ENCODE measurements around the gene ODR4.
A peak's percentile ranks its signal among the peaks of the same experiment; 100 is the strongest.
"Not testable (repeated sequence)": the region's sequence is repeated elsewhere in the genome, so short reads cannot be mapped to it uniquely, and the experiment has no call there.

ODR4 gene

DNA sequence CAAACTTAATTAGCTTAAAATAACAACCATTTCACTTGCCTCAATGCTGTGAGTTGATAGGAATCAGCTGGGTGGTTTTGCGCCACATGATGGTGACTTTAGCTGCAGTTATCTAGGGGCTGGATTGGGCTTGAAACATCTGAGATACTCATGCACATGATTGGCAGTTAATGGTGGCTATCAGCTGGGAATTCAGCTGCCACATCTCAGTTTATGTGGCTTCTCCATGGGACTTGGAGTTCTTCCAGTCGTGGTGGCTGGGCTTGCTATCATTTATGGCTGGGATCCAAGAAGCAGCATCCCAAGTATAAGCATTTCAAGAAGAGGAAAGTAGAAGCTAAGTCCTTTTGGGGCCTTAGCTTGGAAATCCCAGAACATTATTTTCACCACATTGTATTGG lies 48.9 kb downstream of the ODR4 start:
- DNase-seq, result no peak

DNA sequence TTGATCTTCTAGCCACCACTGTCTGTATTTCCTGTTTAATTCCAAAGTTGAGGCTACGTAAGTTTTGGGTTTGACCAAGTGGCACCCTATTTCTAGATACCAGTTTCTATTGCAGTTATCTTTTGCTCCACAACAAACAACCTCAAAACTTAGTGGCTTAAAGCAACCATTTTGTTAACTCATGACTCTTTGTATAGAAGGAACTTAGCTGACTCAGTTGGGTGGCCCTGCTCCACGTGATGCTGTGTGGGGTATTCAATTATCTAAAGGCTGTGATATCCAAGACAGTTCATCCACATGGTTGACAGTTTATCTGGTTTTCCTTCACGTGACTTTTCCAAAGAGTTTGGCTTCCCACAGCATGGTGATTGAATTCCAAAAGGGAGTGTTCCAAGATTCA lies 50.5 kb downstream of the ODR4 start:
- no peak for DNase-seq

DNA sequence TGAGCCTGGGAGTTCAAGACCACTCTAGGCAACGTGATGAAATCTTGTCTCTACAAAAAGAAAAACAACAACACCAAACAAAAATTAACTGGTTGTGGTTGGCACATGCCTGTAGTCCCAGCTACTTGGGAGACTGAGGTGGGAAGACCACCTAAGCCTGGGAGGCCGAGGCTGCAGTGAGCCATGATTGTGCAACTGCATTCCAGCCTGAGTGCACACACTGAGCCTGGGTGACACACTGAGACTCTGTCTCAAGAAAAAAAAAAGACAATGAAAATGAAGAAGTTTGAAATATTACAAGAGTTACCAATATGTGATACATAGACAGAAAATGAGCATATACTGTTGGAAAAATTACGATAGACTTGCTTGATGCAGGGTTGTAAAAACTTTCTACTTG lies 53.4 kb downstream of the ODR4 start:
- DNase-seq, result no peak

DNA sequence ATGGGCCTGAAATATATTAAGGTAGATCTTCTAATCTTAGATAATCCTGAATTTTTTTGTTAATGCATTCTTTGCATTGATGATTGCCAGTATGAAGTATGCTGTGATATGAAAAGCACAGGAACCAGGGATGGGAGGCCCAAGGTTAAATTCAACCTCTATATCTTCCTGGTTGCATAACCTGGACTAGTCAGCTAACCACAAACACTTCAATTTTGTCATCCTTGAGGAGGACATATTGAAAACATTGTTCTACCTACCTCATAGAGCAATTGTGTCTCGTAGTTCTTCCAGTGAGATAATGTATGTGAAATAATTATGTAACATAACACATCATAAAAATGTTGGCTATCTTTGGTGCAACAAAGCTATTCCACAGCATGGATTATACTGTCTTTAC lies 59.7 kb downstream of the ODR4 start:
- no peak for DNase-seq

DNA sequence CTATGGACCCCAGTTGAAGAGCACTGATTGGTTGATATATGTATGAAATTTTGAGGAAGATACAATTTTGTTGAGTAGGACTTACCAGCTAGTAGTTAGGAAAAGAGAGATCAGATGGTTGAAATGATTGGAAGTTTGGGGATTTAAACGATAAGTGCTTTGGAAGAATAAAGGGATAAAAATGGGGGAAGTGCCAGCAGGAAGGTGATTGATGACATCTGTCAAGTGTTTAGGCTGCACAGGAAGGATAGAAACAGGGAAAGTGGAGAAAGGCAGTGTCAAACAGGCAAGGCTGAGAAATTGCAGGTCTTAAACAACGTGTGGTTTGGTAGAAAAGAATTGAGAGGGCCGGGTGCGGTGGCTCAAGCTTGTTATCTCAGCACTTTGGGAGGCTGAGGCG lies 62.9 kb downstream of the ODR4 start:
- DNase-seq, result peak; percentile 2 to 32

DNA sequence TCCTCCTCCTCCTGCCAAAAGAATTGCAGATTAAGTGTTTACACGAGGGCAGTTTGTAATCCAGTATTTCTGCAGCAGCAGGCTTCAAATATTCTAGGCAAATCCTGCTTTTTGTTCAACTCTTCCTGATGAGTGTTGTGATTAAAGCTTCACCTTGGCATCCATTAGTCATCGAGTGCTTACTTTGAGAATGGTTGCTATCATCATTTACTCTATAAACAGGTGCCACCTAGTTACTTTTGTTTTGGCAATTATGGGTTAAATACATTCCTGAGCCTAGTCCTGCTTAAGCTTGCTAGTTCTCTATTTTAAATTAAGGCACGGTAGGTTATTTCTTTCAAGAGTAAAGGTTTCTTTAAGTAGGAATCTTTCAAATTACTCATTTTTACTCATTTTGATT lies 64.9 kb downstream of the ODR4 start:
- no peak for DNase-seq

DNA sequence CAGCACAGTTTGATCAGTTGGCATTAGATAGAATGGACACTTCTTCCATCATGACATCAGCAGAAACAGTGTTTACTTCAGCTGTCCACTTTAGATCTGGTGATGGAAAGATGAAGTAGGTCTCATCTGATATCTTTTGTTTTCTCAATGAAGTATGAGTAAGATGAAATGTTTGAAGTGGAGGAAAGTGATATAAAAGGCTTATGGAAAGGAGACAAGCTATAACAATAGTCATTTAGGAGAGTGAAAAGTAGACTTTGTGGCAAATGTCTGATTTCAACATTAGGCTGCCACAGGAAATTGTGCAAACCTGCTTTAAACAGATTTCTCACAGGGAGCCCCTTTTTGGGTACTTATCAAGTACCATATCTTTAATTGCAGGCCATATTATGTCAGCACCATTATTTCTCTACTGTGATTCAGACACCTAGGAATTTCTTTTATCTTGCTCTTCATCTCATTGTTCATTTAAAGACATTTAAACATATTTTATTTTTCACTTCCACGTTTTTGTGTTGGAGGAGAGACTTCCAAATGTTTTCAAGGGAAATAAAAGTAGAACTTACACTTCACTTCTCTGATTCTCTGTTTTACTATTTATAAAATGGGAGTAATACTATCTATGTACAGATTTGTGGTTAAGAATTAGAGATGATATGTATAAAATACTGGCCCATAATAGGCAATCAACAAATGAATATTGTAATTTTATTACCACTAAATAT lies 67.2 kb downstream of the ODR4 start:
- DNase-seq, result no peak

DNA sequence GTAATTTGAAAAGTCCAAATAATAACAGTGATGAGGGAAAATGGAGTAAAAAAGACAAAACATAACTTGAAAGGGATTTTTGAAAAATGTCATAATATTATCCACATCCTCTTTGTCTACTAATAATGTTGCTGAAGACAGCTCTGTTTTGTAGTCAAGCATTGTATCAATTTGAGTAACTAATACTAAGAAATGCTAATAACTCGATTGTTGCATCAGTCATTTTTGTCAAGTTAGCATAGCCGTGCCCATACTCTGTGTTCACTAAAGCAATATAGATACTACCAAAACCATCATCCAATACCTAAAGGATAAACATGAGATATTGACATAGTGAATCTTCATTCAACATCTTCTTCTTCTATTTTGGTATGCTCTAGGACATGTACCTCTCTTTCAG lies 68.0 kb downstream of the ODR4 start:
- DNase-seq, result no peak

DNA sequence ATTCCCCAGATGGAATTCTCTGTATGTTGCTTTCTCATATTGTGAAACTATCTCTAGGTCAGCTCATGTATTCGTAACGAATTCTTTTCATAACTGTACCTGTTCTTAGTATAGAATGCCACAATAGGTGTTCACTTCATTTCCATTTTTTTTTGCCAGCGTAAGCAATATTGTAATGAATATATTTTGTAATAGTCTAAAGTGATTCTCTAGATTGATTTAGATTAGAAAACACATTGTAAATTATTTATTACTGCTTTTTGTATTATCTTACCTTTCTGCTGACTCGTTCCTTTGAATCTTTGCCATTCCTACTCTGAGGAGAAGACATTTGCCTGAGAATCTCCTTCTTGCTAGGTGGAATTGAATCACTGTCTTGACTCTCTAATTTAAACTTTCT lies 70.5 kb downstream of the ODR4 start:
- no peak for DNase-seq

DNA sequence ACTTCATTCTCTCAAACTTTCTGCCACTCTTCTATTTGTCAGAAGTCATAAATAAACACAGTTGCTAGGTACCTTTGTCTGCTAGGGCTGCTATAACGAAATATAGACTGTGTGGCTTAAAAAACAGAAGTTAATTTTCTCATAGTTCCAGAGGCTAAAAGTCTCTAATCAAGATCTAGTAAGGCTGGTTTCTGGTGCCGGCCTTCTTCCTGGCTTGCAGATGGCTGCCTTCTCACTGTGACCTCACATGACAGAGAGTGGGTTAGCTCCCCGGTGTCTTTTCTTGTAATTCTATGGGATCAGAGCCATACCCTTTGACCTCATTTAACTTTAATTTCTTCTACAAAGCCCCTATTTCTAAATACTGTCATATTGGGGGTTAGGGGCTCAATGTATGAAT lies 79.3 kb downstream of the ODR4 start:
- no peak for DNase-seq

DNA sequence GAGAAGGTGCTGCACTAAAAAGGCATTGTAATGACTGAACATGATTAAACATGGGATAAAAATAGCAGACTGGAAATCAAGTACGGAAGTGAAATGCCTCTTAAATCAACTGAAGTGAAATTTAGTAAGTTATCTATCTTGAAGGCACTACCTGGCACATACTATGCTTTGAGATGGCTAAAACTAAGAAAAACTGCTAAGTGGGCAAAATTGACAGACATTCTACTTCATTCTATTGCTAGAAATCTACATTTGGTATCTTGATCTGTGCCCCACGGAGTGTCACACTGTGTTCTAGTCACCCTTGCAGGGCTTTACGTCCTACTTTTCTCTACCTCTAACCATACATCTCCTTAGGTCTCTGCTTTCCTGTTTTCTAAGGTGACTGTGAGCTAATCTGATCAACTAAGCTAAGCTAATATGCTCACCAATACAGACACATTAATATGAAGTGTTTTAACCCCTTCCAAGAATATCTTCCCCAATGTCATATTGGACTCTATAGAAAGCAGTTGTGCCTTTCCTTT lies 81.2 kb downstream of the ODR4 start:
- DNase-seq, result no peak

DNA sequence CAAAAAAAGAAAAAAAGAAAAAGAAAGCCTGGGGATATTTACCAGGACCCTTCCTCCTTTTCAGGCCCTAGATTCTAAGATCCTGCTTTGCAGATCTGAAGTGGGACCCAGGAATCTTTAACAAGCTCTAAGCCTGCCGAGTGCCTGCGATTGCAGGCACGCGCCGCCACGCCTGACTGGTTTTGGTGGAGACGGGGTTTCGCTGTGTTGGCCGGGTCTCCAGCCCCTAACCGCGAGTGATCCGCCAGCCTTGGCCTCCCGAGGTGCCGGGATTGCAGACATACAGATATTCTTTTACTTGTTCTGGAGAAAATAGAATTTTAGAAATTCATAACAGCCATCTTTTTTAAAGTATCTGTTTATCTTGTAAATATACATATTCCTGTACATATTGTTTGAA lies 83.5 kb downstream of the ODR4 start:
- not testable (repeated sequence) for DNase-seq

DNA sequence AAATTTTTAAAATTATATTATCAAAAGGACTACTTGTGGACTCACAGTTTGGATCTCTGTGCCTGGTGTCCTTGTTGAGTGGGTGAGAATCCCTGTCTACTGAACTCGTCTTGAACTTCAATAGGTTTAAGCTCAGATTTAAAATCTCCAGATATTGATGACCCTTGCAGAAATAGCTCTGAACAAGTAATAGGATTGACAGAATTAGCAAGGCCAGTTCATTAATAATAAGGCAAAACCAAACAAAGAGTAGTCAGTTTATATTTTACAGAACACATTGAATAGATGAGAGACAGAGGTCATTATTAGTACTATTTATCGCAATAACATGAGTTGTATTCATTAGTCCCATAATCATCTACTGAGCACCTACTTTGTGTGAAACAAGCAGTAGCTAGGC lies 85.4 kb downstream of the ODR4 start, which contains the start of gene PDC:
Gene PDC, minus strand, starts transcription at position 101 of the 400 bp plus-strand sequence. CDS start 11,655 bp downstream, outside the sequence.
- DNase-seq, result no peak

DNA sequence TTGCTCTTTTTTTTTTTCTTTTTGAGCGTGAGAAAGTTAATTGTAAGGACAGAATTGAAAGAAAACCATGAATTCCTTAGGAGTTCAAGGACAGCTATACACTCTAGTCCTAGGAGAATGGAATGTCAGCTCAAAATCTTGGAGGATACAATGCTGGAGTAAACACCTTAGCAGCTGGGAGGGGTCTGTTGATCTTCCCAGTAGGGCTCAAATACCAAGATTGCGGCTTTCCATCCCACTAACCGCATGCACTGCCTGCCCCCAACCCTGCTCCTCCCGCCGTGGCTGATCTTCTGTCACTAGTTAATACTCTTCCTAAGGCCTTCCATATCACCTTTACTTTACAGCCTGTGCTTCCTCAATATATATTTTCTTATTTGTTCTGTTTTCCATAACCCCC lies 87.9 kb downstream of the ODR4 start:
- no peak for DNase-seq

DNA sequence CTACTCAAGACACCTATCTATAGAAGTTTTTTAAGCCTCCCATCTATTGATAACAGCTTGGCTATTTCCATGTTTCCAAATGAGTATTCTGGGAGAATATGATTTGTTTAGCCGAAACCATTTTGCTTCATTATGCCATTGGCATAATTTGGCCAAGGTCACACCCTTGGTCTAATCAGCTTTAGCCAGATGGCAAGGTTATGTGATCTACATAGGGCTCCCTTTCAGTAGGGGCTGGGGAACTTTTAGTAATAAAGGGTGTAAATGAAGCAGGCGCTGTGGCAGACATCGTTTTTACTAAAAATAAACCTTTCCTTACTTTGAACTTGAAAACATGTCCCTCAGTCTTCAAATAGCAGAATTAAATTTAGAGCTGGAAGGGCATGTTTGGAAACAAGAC lies 88.3 kb downstream of the ODR4 start:
- DNase-seq, result no peak

DNA sequence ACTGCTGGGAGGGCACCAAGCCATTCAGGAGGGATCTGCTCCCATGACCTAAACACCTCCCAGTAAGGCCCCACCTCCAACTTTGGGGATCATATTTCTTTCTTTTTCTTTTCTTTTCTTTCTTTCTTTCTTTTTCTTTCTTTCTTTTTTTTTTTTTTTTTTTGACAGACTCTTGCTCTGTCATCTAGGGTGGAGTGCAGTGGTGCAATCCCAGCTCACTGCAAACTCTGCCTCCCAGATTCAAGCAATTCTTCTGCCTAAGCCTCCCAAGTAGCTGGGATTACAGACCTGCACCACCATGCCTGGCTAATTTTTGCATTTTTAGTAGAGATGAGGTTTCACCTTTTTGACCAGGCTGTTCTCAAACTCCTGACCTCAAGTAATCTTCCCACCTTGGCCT lies 89.9 kb downstream of the ODR4 start:
- not testable (repeated sequence) for DNase-seq

DNA sequence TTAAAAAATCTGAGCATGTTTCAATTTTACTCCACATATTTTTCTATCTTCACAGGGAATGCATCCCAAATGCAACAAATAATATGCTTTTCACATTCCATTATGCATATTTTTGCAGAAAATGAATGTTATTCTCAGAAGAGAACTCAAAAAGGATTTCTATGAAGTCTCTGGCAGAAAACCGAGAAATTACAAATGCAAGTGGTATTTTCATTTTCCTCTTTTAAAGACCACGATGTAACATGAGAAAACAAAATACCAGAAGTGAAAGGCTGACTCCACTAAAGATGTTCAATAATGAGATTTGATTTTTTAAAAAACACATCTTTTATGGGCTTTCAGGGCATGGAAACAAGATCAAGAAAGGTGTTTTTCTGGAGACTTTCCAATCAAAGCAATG lies 90.3 kb downstream of the ODR4 start:
- DNase-seq, result no peak
